Kidney (tissue), 14 donors: Measurements from ENCODE around the gene CXCR2. TPM values are rescaled to one million over a fixed set of nuclear protein-coding genes. Genes with fewer than 3 reads are reported as not detected.

Source experiments
- DNase-seq, 5 donors: peaks; one replicate each; pipeline ENCODE4 v3.0.0-alpha.2; 2013 to 2020
- FAIRE-seq: peaks from 2 replicates; lab custom pipeline; 2012; peaks lifted over from hg19 to GRCh38; lab: Jason Lieb, UNC
- H3K27ac ChIP-seq, 2 donors: one replicate each; pipeline ENCODE4 v1.7.0; 2013; ENCODE audit warnings: low read depth in 2 of 2, low read length in 2 of 2, inconsistent platforms in 1 of 2
- H3K27me3 ChIP-seq: one replicate; pipeline ENCODE4 v1.7.1; 2013; ENCODE audit warnings: low read length, inconsistent platforms; ENCODE audit not compliant: control insufficient read depth, insufficient read depth
- H3K36me3 ChIP-seq, 3 donors: one replicate each; pipeline versions ENCODE4 v1.7.0 to v1.7.1; 2013; ENCODE audit warnings: low read length in 3 of 3, control low read depth in 1 of 3, inconsistent platforms in 1 of 3; ENCODE audit not compliant: insufficient read depth in 3 of 3, control insufficient read depth in 2 of 3
- H3K4me1 ChIP-seq, 3 donors: one replicate each; pipeline versions ENCODE4 v1.7.0 to v1.7.1; 2013; ENCODE audit warnings: low read length in 3 of 3, inconsistent platforms in 1 of 3, low read depth in 1 of 3; ENCODE audit not compliant: control insufficient read depth in 2 of 3, insufficient read depth in 2 of 3
- H3K4me3 ChIP-seq, 3 donors: one replicate each; pipeline versions ENCODE4 v1.7.0 to v1.8.1; 2013; ENCODE audit warnings: low read length in 3 of 3, control low read depth in 1 of 3, inconsistent platforms in 1 of 3
- H3K9ac ChIP-seq, 3 donors: one replicate each; pipeline versions ENCODE4 v1.7.0 to v1.7.1; 2013; ENCODE audit warnings: low read length in 3 of 3, control low read depth in 1 of 3, inconsistent platforms in 1 of 3
- H3K9me3 ChIP-seq, 3 donors: one replicate each; pipeline versions ENCODE4 v1.7.0 to v1.7.1; 2013; ENCODE audit warnings: low read length in 3 of 3, control low read depth in 1 of 3, inconsistent platforms in 1 of 3; ENCODE audit not compliant: control insufficient read depth in 2 of 3, insufficient read depth in 1 of 3
- intact Hi-C: fragments of 100-400 bp; cut with DNase I; formaldehyde crosslinking; loops from one replicate; pipeline ENCODE4 v1.11.1; 2022
- polyA plus RNA-seq: library from polyadenylated mRNA; stranded (reverse); fragments of 350-450 nt; fragmentation: Illumina TruSeq; extraction: RNeasy Lipid Tissue Mini Kit (QIAGEN cat#74804); gene quantifications from one replicate; pipeline ENCODE4 v1.2.3, GENCODE V29; 2014; ENCODE audit warnings: low read depth, low replicate concordance; ENCODE audit not compliant: insufficient read depth
- total RNA-seq: library from RNA; stranded (reverse); fragmentation: NEBNext Ultra II Directional; extraction: Animal tissue kit (Norgen Biotek cat#: 25700); gene quantifications from one replicate; pipeline ENCODE4 v1.2.1, GENCODE V29; 2021
- TF ChIP-seq, protein P1 (sequence below): IDR thresholded peaks from 3 replicates; pipeline ENCODE4 v1.5.1; 2012; ENCODE audit warnings: mild to moderate bottlenecking, moderate library complexity, borderline replicate concordance; ENCODE audit not compliant: insufficient read depth; ENCODE audit errors: extremely low read depth
- donor health status: control.
- donor health status: control.
- donor health status: control.
- donor health status: control.
- donor health status: control.
- donor health status: DM: yes; HTN: yes; CAD: no.
- donor health status: Normal renal cell carcinoma (clear cell type).

The CXCR2 gene
- total and polyA plus RNA-seq, 2 donors from 2014 or later: 0.44 TPM; not detected in 1

DNA sequence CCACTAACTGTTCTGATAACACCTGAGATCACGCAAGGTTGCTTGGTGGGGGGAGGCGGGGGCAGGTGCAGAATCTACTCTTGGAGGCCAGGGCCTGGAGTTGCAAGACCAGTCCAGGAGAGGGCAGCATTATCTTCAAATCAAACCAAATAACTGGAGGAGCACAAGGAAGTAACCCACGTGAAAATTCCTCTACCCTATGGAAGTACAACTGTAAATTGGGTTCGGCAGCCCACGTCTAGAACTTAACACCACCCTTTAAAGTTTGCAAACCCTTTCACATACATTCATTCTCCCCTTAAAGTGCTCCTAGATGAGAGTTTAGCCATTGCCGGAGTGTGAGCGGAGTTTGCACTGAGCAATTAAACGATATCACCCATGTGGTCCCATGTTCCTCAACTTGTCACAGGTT is 60.5 kb downstream of the CXCR2 start:
- Histone ChIP-seq H3K4me3 (no peak overlapping the region), H3K36me3 (no peaks in the 10 kb centered on the region), H3K4me1 (peaks cover 0 to 5% (median 0%) of the 10 kb centered on the region in 3 donors), H3K27me3 (no peaks in the 10 kb centered on the region), H3K9ac (no peak overlapping the region), H3K9me3 (no peaks in the 10 kb centered on the region), H3K27ac (no peak overlapping the region)
- TF ChIP-seq, protein P1, sequence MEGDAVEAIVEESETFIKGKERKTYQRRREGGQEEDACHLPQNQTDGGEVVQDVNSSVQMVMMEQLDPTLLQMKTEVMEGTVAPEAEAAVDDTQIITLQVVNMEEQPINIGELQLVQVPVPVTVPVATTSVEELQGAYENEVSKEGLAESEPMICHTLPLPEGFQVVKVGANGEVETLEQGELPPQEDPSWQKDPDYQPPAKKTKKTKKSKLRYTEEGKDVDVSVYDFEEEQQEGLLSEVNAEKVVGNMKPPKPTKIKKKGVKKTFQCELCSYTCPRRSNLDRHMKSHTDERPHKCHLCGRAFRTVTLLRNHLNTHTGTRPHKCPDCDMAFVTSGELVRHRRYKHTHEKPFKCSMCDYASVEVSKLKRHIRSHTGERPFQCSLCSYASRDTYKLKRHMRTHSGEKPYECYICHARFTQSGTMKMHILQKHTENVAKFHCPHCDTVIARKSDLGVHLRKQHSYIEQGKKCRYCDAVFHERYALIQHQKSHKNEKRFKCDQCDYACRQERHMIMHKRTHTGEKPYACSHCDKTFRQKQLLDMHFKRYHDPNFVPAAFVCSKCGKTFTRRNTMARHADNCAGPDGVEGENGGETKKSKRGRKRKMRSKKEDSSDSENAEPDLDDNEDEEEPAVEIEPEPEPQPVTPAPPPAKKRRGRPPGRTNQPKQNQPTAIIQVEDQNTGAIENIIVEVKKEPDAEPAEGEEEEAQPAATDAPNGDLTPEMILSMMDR: peak; percentile 81
- DNase-seq (peak in 4 of 5 donors; percentile 52 to 75 (median 66)), FAIRE-seq (no peak)
- intact Hi-C loops: no loop called here

Other genes with a start within 250 kb of the CXCR2 start
- gene TNS1, start 123.0 kb upstream of the CXCR2 start, total RNA-seq: 471 TPM
- gene TNS1, start 123.0 kb upstream of the CXCR2 start, polyA plus RNA-seq: 44.8 TPM
- 0.69 TPM for gene RUFY4, start 56.8 kb upstream of the CXCR2 start, total RNA-seq
- gene RUFY4, start 56.8 kb upstream of the CXCR2 start, polyA plus RNA-seq: not detected
- 0.09 TPM for gene CXCR1, start 40.9 kb downstream of the CXCR2 start, total RNA-seq
- gene CXCR1, start 40.9 kb downstream of the CXCR2 start, polyA plus RNA-seq: not detected
- 252 TPM for gene ARPC2, start 91.2 kb downstream of the CXCR2 start, total RNA-seq
- gene ARPC2, start 91.2 kb downstream of the CXCR2 start, polyA plus RNA-seq: 195 TPM
- gene GPBAR1, start 135.0 kb downstream of the CXCR2 start, total RNA-seq: 3.2 TPM
- 6.0 TPM for gene GPBAR1, start 135.0 kb downstream of the CXCR2 start, polyA plus RNA-seq
- gene AAMP, start 144.1 kb downstream of the CXCR2 start, total RNA-seq: 70.1 TPM
- 108 TPM for gene AAMP, start 144.1 kb downstream of the CXCR2 start, polyA plus RNA-seq
- gene PNKD, start 144.5 kb downstream of the CXCR2 start, total RNA-seq: 90.6 TPM
- 244 TPM for gene PNKD, start 144.5 kb downstream of the CXCR2 start, polyA plus RNA-seq
- gene TMBIM1, start 166.5 kb downstream of the CXCR2 start, total RNA-seq: 217 TPM
- 130 TPM for gene TMBIM1, start 166.5 kb downstream of the CXCR2 start, polyA plus RNA-seq
- 6.2 TPM for gene CATIP, start 230.8 kb downstream of the CXCR2 start, total RNA-seq
- 7.6 TPM for gene CATIP, start 230.8 kb downstream of the CXCR2 start, polyA plus RNA-seq